Measurements from ENCODE around the gene ERN1.

The ERN1 gene

GRCh38 chr17:64004218-64004770 lies 125.7 kb downstream of the ERN1 start:
- DNase-seq (ENCODE audit: low spot score) = no peak

GRCh38 chr17:64003526-64004121 lies 126.3 kb downstream of the ERN1 start:
- DNase-seq (ENCODE audit: low spot score) = no peak

DNA sequence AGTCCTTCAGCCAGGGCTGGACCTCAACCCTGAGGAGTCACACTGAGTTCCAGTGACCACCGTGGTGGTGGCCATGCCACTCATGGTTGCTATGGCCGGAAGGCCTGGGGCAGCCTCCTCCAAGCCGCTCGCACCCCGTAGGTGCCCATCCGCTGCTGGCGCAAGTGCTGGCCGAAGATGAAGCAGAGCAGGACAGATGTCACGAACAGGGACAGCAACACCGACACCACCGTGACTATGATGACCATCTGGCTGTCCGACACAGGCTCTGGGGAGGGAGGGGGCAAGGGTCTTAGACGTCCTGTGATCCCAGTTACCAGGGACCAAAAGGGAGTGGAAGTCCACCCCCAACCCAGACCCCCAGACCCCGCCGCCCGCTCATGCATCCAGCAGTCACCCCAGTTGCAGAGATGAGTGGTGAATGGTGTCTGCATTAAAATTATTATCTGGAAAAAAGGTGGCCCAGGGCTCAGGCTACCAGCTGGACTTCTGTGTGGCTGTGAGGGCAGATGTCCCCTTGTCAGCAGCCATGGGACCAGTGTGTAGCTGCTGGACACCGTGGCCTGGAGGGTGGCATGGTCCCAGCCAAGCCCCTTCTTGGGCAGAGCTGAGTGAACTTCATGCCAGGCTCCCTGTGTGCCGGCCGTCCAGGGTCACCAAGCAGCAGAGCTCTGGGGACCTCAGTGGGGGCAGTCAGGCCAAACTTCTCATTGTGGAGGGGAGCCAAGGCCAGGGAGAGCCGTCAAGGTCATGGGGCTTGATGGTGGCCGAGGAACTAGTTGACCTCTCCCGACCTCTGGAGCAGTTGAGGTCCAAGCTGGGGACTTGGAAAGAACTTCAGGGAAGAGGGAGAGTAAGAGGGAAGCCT lies 127.1 kb downstream of the ERN1 start:
- no peak for DNase-seq (ENCODE audit: low spot score)

GRCh38 chr17:64001763-64002529 lies 128.0 kb downstream of the ERN1 start:
- no peak for DNase-seq (ENCODE audit: low spot score)

- no peak for DNase-seq (ENCODE audit: low spot score)
Observed at GRCh38 chr17:64001091-64001579, 128.8 kb downstream of the ERN1 start.

DNA sequence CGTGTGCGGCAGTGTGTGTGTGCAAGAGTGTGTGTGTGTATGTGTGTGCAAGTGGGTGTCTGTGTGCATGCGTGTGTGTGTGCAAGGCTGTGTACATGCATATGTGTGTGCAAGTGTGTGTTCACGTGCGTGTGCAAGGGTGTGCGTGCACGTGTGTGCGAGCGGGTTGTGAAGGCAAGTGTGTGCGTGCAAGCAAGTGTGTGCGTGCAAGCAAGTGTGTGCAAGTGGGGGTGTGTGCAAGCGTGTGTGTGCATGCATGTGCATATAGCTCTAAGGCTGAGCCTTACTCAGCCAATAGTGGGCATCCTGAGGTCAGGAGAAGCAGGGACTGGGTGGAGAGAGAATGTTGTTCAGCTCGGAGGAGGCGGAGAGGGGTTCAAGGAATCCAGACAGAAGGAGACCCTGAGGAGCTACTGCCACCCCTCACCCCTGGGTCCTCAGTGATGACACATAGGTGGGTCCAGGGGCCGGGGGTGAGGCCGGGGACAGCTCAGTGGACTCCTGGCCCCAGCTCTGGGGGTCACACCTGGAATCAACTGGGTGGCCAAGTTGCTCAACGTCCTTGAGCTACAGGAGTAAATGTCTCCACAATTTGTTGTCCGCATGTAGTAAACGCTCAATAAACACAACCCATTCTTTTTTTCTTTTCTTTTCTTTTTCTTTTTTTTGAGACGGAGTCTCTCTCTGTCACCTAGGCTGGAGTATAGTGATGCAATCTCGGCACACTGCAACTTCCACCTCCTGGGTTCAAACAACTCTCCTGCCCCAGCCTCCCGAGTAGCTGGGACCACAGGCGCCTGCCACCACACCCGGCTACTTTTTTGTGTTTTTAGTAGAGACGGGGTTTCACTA lies 130.0 kb downstream of the ERN1 start:
- no peak for DNase-seq (ENCODE audit: low spot score)

DNA sequence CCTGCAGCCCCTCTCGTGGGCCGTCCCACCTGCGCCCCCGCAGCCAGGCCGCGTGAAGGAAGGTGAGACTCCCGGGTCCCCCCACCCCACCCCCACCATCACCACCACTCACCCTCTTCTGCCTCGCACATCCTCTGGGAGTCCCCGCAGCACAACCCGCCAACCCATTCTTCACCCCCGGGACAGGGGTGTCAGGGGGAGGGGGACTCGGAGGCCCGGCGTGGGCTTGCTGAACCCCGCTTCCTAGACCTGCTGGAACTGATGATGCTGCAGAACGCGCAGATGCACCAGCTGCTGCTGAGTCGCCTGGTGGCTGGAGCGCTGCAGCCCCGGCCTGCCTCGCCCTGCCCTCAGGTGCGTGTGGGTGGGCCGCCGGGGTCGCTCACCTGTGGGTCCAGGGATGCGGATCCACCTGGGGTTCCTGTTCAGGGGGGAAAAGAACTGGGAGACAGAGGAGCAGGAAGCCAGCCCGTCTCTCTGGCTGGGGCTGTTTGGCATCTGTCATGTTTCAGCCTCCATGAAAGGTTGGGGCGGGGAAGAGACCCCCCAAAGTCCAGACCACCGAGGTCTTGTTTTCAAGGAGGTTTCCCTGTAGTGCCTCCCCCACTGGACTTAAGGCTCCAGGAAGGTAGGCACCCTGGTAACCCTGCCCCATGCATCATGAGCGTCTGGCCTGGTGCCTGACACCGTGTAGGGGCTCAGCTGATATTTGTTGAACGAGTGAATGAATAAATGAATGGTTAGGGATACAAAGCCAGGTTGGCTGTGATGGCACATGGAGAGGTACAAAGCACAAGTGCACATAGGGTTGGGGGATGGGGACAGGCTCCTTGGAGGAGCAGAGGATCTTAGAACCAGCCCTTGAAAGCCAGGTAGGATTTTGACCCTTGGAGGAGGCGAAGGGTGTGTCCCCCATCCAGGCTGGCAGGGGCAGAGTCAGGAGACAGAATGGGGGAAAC lies 130.9 kb downstream of the ERN1 start:
- DNase-seq (ENCODE audit: low spot score) = no peak

- peak; percentile 97 for DNase-seq (ENCODE audit: low spot score)
Observed at GRCh38 chr17:63998050-63998720, 131.8 kb downstream of the ERN1 start, which contains the start of gene PRR29. TSS of gene PRR29 (plus strand) at chr17:63998351. CDS start at chr17:63998365, 14 bp downstream.

DNA sequence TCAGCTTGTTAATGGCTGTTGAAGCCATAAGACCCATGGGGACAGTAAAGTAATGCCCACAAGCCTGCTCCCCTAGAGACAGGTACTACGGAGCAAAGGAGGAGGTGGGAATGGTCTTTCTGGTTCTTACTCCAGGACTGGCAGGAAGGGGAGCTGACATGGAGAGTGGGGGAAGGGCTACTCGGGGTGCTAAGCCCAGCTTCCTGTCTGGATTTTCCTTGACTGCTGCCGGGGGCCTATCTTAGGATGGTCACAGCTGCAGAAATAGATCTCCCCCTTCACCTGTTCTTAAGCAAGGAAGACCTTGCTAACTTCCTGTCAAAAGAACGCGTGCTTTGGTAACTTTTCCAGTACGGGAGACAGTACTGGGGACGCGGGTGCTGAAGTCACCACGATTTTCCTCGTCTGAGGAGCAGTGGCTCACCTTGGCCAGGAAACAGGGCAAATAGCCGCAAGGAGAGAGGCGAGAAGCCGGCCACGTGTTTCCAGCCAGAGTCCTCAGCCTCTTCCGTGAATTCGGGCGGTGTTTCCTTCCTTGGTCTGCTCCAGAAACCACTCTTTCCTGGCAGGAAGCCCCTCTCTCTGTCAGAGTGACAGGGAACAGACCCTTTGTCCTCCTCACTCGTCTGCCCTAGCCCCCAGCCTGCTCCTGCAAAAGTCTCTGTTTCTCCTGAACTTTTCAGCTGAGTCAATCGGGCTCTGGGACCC lies 132.4 kb downstream of the ERN1 start:
- no peak for DNase-seq (ENCODE audit: low spot score)

DNA sequence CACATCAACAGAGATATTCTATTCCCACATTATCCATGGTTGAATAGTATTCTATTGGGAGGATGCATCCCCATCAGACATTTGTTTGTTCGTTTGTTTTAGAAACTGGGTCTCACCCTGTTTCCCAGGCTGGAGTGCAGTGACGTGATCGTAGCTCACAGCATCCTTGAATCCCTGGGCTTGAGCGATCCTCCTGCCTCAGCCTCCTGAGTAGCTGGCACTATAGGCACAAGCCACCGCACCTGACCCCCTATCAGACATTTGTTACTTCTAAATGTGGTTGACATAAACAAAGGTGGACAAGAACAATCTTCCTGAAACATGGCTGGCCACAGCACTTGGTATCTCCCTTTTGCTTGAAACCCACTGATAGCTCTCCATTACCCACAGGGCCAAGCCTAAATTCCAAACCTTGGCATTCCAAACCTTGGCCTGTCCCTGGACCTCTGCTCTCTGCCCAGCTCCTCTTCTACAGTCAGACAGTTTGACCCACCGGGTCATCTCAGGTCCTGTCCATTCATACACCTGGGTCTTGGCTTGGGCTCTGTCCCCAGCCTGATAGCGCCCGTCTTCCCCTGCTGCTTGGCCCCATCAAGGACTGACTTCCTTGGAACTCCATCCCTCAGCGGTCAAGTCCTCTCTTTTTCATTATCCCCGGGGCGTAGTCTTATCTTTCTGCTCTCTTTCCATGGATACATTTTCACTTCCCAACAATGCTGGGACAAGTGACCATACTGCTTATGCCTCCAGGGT lies 133.3 kb downstream of the ERN1 start:
- DNase-seq (ENCODE audit: low spot score) = no peak

DNA sequence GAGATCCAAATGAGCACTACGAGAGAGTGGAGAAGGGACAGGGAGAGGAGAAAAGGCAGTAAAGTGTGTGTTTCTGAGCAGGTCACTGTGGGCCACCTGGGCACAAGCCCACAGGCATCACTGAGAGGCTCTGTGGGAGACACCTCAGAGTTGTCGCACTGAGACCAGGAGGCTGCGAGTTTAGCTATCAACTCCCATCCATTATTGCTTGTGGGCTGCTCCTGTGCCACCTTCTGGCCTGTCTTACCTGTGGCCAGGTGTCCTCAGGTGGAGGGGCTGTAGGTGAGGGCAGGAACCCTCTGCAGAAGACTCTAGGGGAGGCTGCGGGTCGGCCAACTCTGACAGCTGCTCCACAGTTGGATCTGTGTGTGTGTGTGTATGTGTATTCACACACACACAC lies 134.3 kb downstream of the ERN1 start:
- no peak for DNase-seq (ENCODE audit: low spot score)

DNA sequence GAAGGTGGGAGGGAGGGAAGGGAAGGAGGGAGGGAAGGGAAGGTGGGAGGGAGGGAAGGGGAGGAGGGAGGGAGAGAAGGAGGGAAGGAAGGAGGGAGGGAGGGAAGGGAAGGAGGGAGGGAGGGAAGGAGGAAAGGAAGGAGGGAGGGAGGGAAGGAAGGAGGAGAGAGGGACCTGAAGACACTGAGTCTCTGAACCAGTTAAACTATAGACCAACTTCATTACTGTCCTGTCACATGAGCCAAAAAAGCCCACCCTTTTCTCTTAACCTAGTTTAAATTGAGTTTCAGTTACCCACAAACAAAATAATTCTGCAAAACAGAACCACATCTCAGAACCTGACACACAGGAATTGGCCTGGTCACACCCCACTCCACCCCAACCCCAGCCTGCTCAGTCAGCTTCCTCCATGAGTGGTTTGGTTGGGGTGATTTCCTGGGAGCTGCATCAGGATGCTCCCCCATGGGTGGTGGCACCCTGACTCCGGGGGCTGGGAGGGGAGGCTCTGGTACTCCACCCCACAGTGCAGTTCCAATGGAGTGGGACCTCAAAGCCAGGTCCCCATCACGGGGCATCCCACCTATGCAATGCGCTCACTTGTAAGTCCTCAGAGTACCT lies 136.5 kb downstream of the ERN1 start:
- no peak for DNase-seq (ENCODE audit: low spot score)

- DNase-seq (ENCODE audit: low spot score) = no peak
Observed at GRCh38 chr17:63991611-63992010, 138.3 kb downstream of the ERN1 start.

DNA sequence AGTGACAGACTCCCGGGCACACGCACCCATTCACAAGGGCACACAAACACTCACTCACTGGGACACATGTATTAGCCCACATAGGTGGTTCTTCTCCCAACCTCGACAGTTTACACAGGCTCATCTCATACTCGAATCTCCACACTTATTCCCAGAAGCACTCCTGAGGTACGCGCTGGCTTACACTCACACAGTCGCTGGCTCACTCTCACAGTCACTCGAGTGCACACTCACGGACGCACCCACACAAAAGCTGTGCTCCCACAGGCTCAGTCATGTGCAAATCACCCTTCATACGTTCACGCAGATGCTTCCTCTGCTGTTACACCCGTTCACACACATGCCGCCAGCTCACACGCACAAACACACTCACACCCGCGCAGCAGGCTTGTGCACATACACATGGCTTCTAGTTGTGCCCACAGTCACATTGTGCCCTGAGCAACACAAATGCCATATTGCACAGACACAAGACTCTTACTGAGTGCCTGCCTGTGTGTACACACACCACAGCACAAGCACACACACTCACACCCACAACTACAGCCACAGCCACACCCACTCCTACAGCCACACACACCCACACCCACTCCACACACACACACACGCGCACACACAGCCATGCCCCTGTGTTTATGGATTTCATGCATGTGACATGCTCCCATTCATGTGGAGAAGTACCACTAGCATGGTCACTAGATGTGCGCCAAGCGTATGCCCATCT lies 140.2 kb downstream of the ERN1 start:
- no peak for DNase-seq (ENCODE audit: low spot score)
